ENCODE measurements around the gene GRIK4. TPM values are rescaled to one million over a fixed set of nuclear protein-coding genes. Genes with fewer than 3 reads are reported as not detected.

Gene GRIK4
- total RNA-seq, 1 experiment from 2014 or later: not detected

DNA sequence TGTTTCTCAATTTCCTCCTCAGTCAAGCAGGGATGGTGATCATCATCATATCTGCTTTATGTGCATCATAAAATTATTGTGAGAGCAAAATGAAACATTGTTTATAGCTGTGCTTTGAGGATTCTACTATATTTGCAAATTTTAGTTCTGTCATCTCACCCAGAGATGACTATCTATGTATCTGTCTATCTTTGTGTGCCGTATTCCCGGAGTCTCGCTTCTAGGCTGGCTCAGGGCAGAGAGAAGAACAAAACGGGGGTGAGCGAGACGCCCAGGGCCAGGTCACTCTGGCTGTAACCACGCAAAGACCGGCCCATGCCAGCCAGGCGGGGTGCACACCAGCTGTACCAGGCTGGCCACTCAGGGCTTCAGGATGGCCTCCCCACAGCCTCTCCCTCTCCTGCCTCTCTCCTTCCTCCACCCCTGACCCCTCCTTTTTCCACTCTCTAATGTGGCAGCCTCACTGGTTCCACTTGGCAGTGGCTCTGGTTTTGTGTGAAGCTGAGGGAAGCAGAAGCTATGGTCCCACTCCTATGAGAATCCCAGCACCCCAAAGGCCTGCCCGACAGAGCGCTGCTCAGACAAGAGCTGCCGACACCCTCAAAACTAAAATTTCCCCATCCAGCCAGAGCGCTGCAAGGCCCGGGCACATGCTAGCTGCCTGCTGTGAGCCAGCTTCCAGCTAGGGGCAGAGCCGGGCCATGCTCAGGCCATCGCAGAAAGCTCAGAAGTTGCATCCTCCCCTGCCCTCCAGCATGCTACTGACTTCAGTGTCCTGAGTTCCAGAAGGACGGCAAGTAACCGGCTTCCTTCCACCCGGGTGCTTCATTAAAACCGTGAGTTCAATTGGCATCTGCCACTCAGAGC, 372.8 kb downstream of the GRIK4 start:
- BruUV-seq (replicated peaks): no TSS peak
- no peak overlapping the region for H3K9ac ChIP-seq (ENCODE audit: low read length)
- DNase-seq (no peak), ATAC-seq (no peak)
- no peaks in the 10 kb centered on the region for H3K79me2 ChIP-seq (ENCODE audit: low read length)
- H3K4me3 ChIP-seq (ENCODE audit: low read length): no peak overlapping the region
- H3K27ac ChIP-seq (ENCODE audit: low read length): no peak overlapping the region
- H3K4me2 ChIP-seq (ENCODE audit: low read length): peak overlapping the region; percentile 45
- no peaks in the 10 kb centered on the region for H3F3A ChIP-seq (ENCODE audit: low read length, unreplicated experiment)
- peaks cover 12% of the 10 kb centered on the region; the same call in 1 of the 2 replicates for H3K4me1 ChIP-seq (ENCODE audit: insufficient read depth, low read length)
- intact Hi-C loops (cut with micrococcal nuclease): no loop called here
- no peaks in the 10 kb centered on the region for H4K20me1 ChIP-seq (ENCODE audit: low read length)
- TF ChIP-seq EZH2phosphoT487 (IDR thresholded peaks at IDR 0.05; ENCODE audit: borderline replicate concordance, low read length) (no peak), CTCF (conservative IDR thresholded peaks at IDR 0.05; ENCODE audit: low read depth, low read length) (no peak), EZH2 (IDR thresholded peaks at IDR 0.05; ENCODE audit: low read length, unreplicated experiment) (no peak)
- H3K9me3 ChIP-seq (ENCODE audit: low read length): no peaks in the 10 kb centered on the region
- H2AFZ ChIP-seq (ENCODE audit: low read length): 0 out of 2 replicates have a peak overlapping the region, but pooled peaks have one; percentile 42
- H3K9me2 ChIP-seq (replicated peaks; ENCODE audit: low read length): no peaks in the 10 kb centered on the region
- peaks cover 73% of the 10 kb centered on the region for H3K27me3 ChIP-seq (ENCODE audit: low read length)
- H3K36me3 ChIP-seq (ENCODE audit: low read depth, low read length): no peaks in the 10 kb centered on the region
- POLR2A ChIA-PET (ENCODE audit: unreplicated experiment): no interaction called here
- CTCF ChIA-PET: no interaction called here

- Histone ChIP-seq H2AFZ (ENCODE audit: low read length) (no peak overlapping the region), H3K4me3 (ENCODE audit: low read length) (no peak overlapping the region), H3K79me2 (ENCODE audit: low read length) (no peaks in the 10 kb centered on the region), H3K36me3 (ENCODE audit: low read depth, low read length) (no peaks in the 10 kb centered on the region), H3K27me3 (ENCODE audit: low read length) (peaks cover 77% of the 10 kb centered on the region), H3K9me2 (replicated peaks; ENCODE audit: low read length) (no peaks in the 10 kb centered on the region), H3K27ac (ENCODE audit: low read length) (no peak overlapping the region), H3K9ac (ENCODE audit: low read length) (no peak overlapping the region), H3K9me3 (ENCODE audit: low read length) (no peaks in the 10 kb centered on the region), H3K4me2 (ENCODE audit: low read length) (no peak overlapping the region), H3F3A (ENCODE audit: low read length, unreplicated experiment) (no peaks in the 10 kb centered on the region), H4K20me1 (ENCODE audit: low read length) (no peaks in the 10 kb centered on the region), H3K4me1 (ENCODE audit: insufficient read depth, low read length) (no peaks in the 10 kb centered on the region)
- DNase-seq (no peak), ATAC-seq (no peak)
- no peak for TF ChIP-seq EZH2phosphoT487 (IDR thresholded peaks at IDR 0.05; ENCODE audit: borderline replicate concordance, low read length)
- no peak for TF ChIP-seq EZH2 (IDR thresholded peaks at IDR 0.05; ENCODE audit: low read length, unreplicated experiment)
- TF ChIP-seq CTCF (conservative IDR thresholded peaks at IDR 0.05; ENCODE audit: low read depth, low read length): no peak
- intact Hi-C loops (cut with micrococcal nuclease): no loop called here
- BruUV-seq (replicated peaks): no TSS peak
- CTCF ChIA-PET: no interaction called here
- POLR2A ChIA-PET (ENCODE audit: unreplicated experiment): no interaction called here
These were observed 379.2 kb downstream of the GRIK4 start for GRCh38 chr11:120890609-120891320.

Measured in PC-3 (cell line).